HepG2 (cell line): Measurements from ENCODE around the gene ANXA5. TPM values are rescaled to one million over a fixed set of nuclear protein-coding genes. Genes with fewer than 3 reads are reported as not detected.
A peak's percentile ranks its signal among the peaks of the same experiment; 100 is the strongest.

Experiments
- ATAC-seq: fragments of 200-7000 bp; cut with Tn5 transposase; 3 replicates; pipeline ENCODE4 v1.9.1; 2020; ENCODE audit warnings: mild to moderate bottlenecking, moderate library complexity
- BruUV-seq: library from RNA; stranded (reverse); fragments of 400-500 nt; replicated peaks from 2 replicates; lab custom pipeline; 2021; lab: Mats Ljungman, UMichigan
- CTCF ChIA-PET: fragments of 300-600 bp; formaldehyde crosslinking; extraction: SDS; loops from one replicate; lab custom pipeline; 2021; ENCODE audit warnings: low total read pairs, inconsistent platforms, low intra/inter-chr PET ratio; lab: Yijun Ruan, JAX
- POLR2A ChIA-PET: fragments of 350-600 bp; sonication (Branson Sonifier 250); formaldehyde crosslinking; loops from one replicate; lab custom pipeline; 2020; ENCODE audit warnings: antibody characterized with exemption, inconsistent platforms; lab: Yijun Ruan, JAX
- DNase-seq: peaks from one replicate; pipeline ENCODE4 v3.0.0-alpha.2; 2015; ENCODE audit warnings: low spot score
- FAIRE-seq: peaks from 3 replicates; lab custom pipeline; 2011; peaks lifted over from hg19 to GRCh38; lab: Jason Lieb, UNC
- H2AFZ ChIP-seq: one replicate; pipeline ENCODE4 v1.6.1; 2011; ENCODE audit warnings: low read length, inconsistent platforms
- H3K27ac ChIP-seq: fragments of 300-600 bp; 3 replicates; pipeline ENCODE4 v1.8.0; 2011; ENCODE audit warnings: mixed run types, mild to moderate bottlenecking, mixed read lengths, low read length, inconsistent platforms; ENCODE audit not compliant: insufficient read depth; ENCODE audit errors: extremely low read length
- H3K27me3 ChIP-seq, 2 experiments: fragments of 200-600 bp in 1 of 2; 2 replicates in 1 of 2; 3 replicates in 1 of 2; pipeline versions ENCODE4 v1.6.0 to v1.8.0; 2011; ENCODE audit warnings: low read length in 2 of 2, mild to moderate bottlenecking in 2 of 2, moderate library complexity in 2 of 2, inconsistent platforms in 1 of 2; ENCODE audit not compliant: insufficient read depth in 2 of 2, control insufficient read depth in 1 of 2
- H3K36me3 ChIP-seq, 2 experiments: fragments of 200-600 bp in 1 of 2; replicated peaks in 1 of 2; 2 replicates in 1 of 2; 3 replicates in 1 of 2; pipeline versions ENCODE4 v1.5.1 to v1.8.0; 2011; ENCODE audit warnings: low read length in 2 of 2, inconsistent platforms in 1 of 2; ENCODE audit not compliant: insufficient read depth in 2 of 2, control insufficient read depth in 1 of 2
- H3K4me1 ChIP-seq: 2 replicates; pipeline ENCODE4 v1.5.1; 2012; ENCODE audit warnings: low read length, inconsistent platforms; ENCODE audit not compliant: insufficient read depth
- H3K4me2 ChIP-seq: 2 replicates; pipeline ENCODE4 v1.6.0; 2011; ENCODE audit warnings: low read depth, low read length, inconsistent platforms
- H3K4me3 ChIP-seq, 3 experiments: fragments of 200-600 bp in 1 of 3; sonication (generic), shearing (Covaris generic) in 1 of 3; replicated peaks in 1 of 3; 2 replicates each; pipeline ENCODE4 v1.5.1; 2011 to 2016; ENCODE audit warnings: low read length in 3 of 3, inconsistent platforms in 2 of 3, low read depth in 2 of 3, mild to moderate bottlenecking in 2 of 3, control low read depth in 1 of 3, mixed read lengths in 1 of 3; ENCODE audit not compliant: insufficient read depth in 1 of 3
- H3K79me2 ChIP-seq: one replicate; pipeline ENCODE4 v1.6.1; 2011; ENCODE audit warnings: low read length, inconsistent platforms; ENCODE audit not compliant: insufficient read depth
- H3K9ac ChIP-seq: 2 replicates; pipeline ENCODE4 v1.6.0; 2011; ENCODE audit warnings: mild to moderate bottlenecking, low read depth, low read length, inconsistent platforms; ENCODE audit not compliant: insufficient read depth
- H3K9me3 ChIP-seq: 2 replicates; pipeline ENCODE4 v1.5.1; 2012; ENCODE audit warnings: mild to moderate bottlenecking, low read length
- H4K20me1 ChIP-seq: 2 replicates; pipeline ENCODE4 v1.6.0; 2011; ENCODE audit warnings: inconsistent platforms, mild to moderate bottlenecking, low read length, moderate library complexity; ENCODE audit not compliant: insufficient read depth
- GFI1 ChIP-seq: sonication (generic); formaldehyde crosslinking; IDR thresholded peaks from 2 replicates; pipeline ENCODE4 v1.5.0; 2020; ENCODE audit warnings: missing genetic modification reagents, mild to moderate bottlenecking, borderline replicate concordance
- GPBP1L1 ChIP-seq: sonication (generic); formaldehyde crosslinking; IDR thresholded peaks from 2 replicates; pipeline ENCODE4 v1.5.0; 2020; ENCODE audit warnings: mild to moderate bottlenecking, missing genetic modification reagents
- HIVEP1 ChIP-seq: sonication (generic); formaldehyde crosslinking; IDR thresholded peaks from 2 replicates; pipeline ENCODE4 v1.4.0; 2020; ENCODE audit warnings: mild to moderate bottlenecking, missing genetic modification reagents
- MIXL1 ChIP-seq: IDR thresholded peaks from 2 replicates; pipeline ENCODE4 v1.6.1; 2016
- MLLT10 ChIP-seq: sonication (generic); formaldehyde crosslinking; IDR thresholded peaks from 2 replicates; pipeline ENCODE4 v1.4.0; 2020; ENCODE audit warnings: missing genetic modification reagents
- RBFOX2 ChIP-seq: fragments of 200-400 bp; formaldehyde crosslinking; IDR thresholded peaks from 2 replicates; pipeline ENCODE4 v1.6.1; 2017; ENCODE audit warnings: low read depth, mild to moderate bottlenecking, low read length
- RBM22 ChIP-seq: fragments of 200-400 bp; formaldehyde crosslinking; optimal IDR thresholded peaks from 2 replicates; pipeline ENCODE3; 2017; ENCODE audit warnings: mild to moderate bottlenecking, low read length, moderate library complexity
- TBL1XR1 ChIP-seq: fragments of 150-350 bp; IDR thresholded peaks from 2 replicates; pipeline ENCODE4 v1.6.1; 2014; ENCODE audit warnings: borderline replicate concordance, low read length; ENCODE audit not compliant: partially characterized antibody
- ZNF318 ChIP-seq: sonication (generic); formaldehyde crosslinking; IDR thresholded peaks from 2 replicates; pipeline ENCODE4 v1.4.0; 2020; ENCODE audit warnings: mild to moderate bottlenecking, missing genetic modification reagents
- ZNF576 ChIP-seq: sonication (generic); formaldehyde crosslinking; IDR thresholded peaks from 2 replicates; pipeline ENCODE4 v1.4.0; 2020; ENCODE audit warnings: mild to moderate bottlenecking, missing genetic modification reagents
- in situ Hi-C: cut with HindIII; loops from 2 replicates; pipeline ENCODE4 v1.10.0; 2017; ENCODE audit warnings: low pct_unique_long_range_greater_than_20kb; ENCODE audit not compliant: extremely low pct_ligation_motif_present
- intact Hi-C: fragments of 100-400 bp; cut with micrococcal nuclease; formaldehyde crosslinking; loops from one replicate; pipeline ENCODE4 v1.10.0; 2022; ENCODE audit not compliant: unreplicated experiment
- polyA plus RNA-seq, 8 experiments: library from polyadenylated mRNA; depleted of rRNA in 3 of 8; stranded (reverse) in 7 of 8; unstranded in 1 of 8; fragments of >200 nt; fragmentation: Illumina TruSeq in 4 of 8; extraction: Trizol in 4 of 8; gene quantifications; 2 replicates each; pipeline versions ENCODE4 v1.2.1 to v1.2.3, GENCODE V29; 2011 to 2016; ENCODE audit warnings: low read depth in 4 of 8, missing spikeins in 1 of 8, mixed read lengths in 1 of 8; ENCODE audit not compliant: insufficient read depth in 1 of 8
- total RNA-seq, 5 experiments: library from RNA; depleted of rRNA; stranded (reverse); fragments of >200 nt; fragmentation: Illumina TruSeq; extraction: Trizol; gene quantifications; 2 replicates each; pipeline ENCODE4 v1.2.3, GENCODE V29; 2016; ENCODE audit warnings: low read depth in 1 of 5

ANXA5 gene
- total and polyA plus RNA-seq, 2 of the 13 experiments (the other 11 are each of a cell fraction or from before 2014, with no cell fraction given): 209 to 342 TPM

GRCh38 chr4:121693450-121693849 lies 3.3 kb downstream of the ANXA5 start (continued):
- TF ChIP-seq GPBP1L1 (CRISPR knock-in tag) (no peak), MIXL1 (CRISPR knock-in tag) (no peak), MLLT10 (no peak), ZNF576 (no peak), GFI1 (CRISPR knock-in tag) (no peak), RBM22 (no peak), TBL1XR1 (no peak), HIVEP1 (CRISPR knock-in tag) (no peak)

- Histone ChIP-seq H3K9ac (0 out of 2 replicates have a peak overlapping the region, but pooled peaks have one; percentile 13), H2AFZ (no peak overlapping the region), H3K4me1 (peaks cover 76% of the 10 kb centered on the region), H3K9me3 (no peaks in the 10 kb centered on the region), H3K4me3 (peak overlapping the region in 2 of 3 experiments; percentile 32 to 38; a peak in 4 of 6 replicates), H3K79me2 (peaks cover 89% of the 10 kb centered on the region), H4K20me1 (peaks cover 38% of the 10 kb centered on the region), H3K4me2 (peak overlapping the region; percentile 70), H3K27me3 (no peaks in the 10 kb centered on the region; a peak in 1 of 5 replicates), H3K36me3 (peaks cover 11 to 20% of the 10 kb centered on the region in 2 experiments), H3K27ac (peak overlapping the region; percentile 56)
- POLR2A ChIA-PET: no interaction called here
- intact Hi-C loops: no loop called here
- FAIRE-seq (no peak), DNase-seq (no peak), ATAC-seq (no peak)
- CTCF ChIA-PET: no interaction called here
- no TSS peak for BruUV-seq
- TF ChIP-seq RBFOX2: 0 out of 2 replicates have a peak, but pooled peaks have one; percentile 12
- TF ChIP-seq ZNF318 (CRISPR knock-in tag): no peak
- in situ Hi-C loops: no loop called here
These were observed 4.5 kb downstream of the ANXA5 start for GRCh38 chr4:121692261-121692660.
